Neural cell (in vitro differentiated cells): Measurements from ENCODE around the gene SETBP1. TPM values are rescaled to one million over a fixed set of nuclear protein-coding genes. Genes with fewer than 3 reads are reported as not detected.

Source experiments
- H2AFZ ChIP-seq: fragments of 200-600, 300-800 bp; sonication (generic), shearing (Covaris generic); 2 replicates; pipeline ENCODE4 v1.6.0; 2014; ENCODE audit warnings: low read depth, mild to moderate bottlenecking, antibody characterized with exemption, low read length, moderate library complexity
- H3F3A ChIP-seq: fragments of 200-600 bp; shearing (Covaris generic); 2 replicates; pipeline ENCODE4 v1.6.1; 2016; ENCODE audit warnings: mild to moderate bottlenecking, moderate library complexity, mixed read lengths, antibody characterized with exemption, low read length; ENCODE audit not compliant: insufficient read depth, poor library complexity, severe bottlenecking
- H3K27ac ChIP-seq: fragments of 200-600, 300-800 bp; sonication (generic), shearing (Covaris generic); 2 replicates; pipeline ENCODE4 v1.5.1; 2014; ENCODE audit warnings: mild to moderate bottlenecking, low read length, moderate library complexity
- H3K27me3 ChIP-seq: fragments of 300-800, 200-600 bp; sonication (generic), shearing (Covaris generic); 2 replicates; pipeline ENCODE4 v1.6.0; 2014; ENCODE audit warnings: mild to moderate bottlenecking, low read depth, low read length, moderate library complexity; ENCODE audit not compliant: insufficient read depth
- H3K36me3 ChIP-seq: fragments of 300-800, 200-600 bp; sonication (generic), shearing (Covaris generic); 2 replicates; pipeline ENCODE4 v1.5.1; 2014; ENCODE audit warnings: mild to moderate bottlenecking, antibody characterized with exemption, low read length, moderate library complexity; ENCODE audit not compliant: insufficient read depth
- H3K4me2 ChIP-seq: fragments of 300-800, 200-600 bp; sonication (generic), shearing (Covaris generic); 2 replicates; pipeline ENCODE4 v1.6.0; 2014; ENCODE audit warnings: mild to moderate bottlenecking, low read length
- H3K4me3 ChIP-seq: fragments of 300-800, 200-600 bp; sonication (generic), shearing (Covaris generic); 2 replicates; pipeline ENCODE4 v1.5.1; 2014; ENCODE audit warnings: mild to moderate bottlenecking, low read length, moderate library complexity
- H3K79me2 ChIP-seq: fragments of 200-600 bp; shearing (Covaris generic); replicated peaks from 2 replicates; pipeline ENCODE4 v1.6.0; 2014; ENCODE audit warnings: mild to moderate bottlenecking, low read length, moderate library complexity; ENCODE audit not compliant: insufficient read depth
- H3K9ac ChIP-seq: fragments of 300-800, 200-600 bp; sonication (generic), shearing (Covaris generic); 2 replicates; pipeline ENCODE4 v1.6.1; 2016; ENCODE audit warnings: mild to moderate bottlenecking, low read length, mixed read lengths
- H3K9me2 ChIP-seq: fragments of 200-600 bp; shearing (Covaris generic); 2 replicates; pipeline ENCODE4 v1.6.1; 2016; ENCODE audit warnings: mild to moderate bottlenecking, low read length, mixed read lengths; ENCODE audit not compliant: insufficient read depth
- H3K9me3 ChIP-seq: fragments of 200-600, 300-800 bp; sonication (generic), shearing (Covaris generic); 2 replicates; pipeline ENCODE4 v1.6.1; 2016; ENCODE audit warnings: mild to moderate bottlenecking, mixed run types, low read length, moderate library complexity, mixed read lengths
- H4K20me1 ChIP-seq: fragments of 200-600 bp; shearing (Covaris generic); 2 replicates; pipeline ENCODE4 v1.6.1; 2016; ENCODE audit warnings: mild to moderate bottlenecking, mixed run types; ENCODE audit not compliant: insufficient read depth
- EP300 ChIP-seq: fragments of 450-650 bp; conservative IDR thresholded peaks from 2 replicates; pipeline ENCODE4 v1.6.1; 2014; ENCODE audit warnings: antibody characterized with exemption, mild to moderate bottlenecking, moderate library complexity; ENCODE audit not compliant: poor library complexity, severe bottlenecking
- EZH2 ChIP-seq: fragments of 200-600, 300-800 bp; shearing (Covaris generic), sonication (generic); IDR thresholded peaks from 2 replicates; pipeline ENCODE4 v1.6.1; 2014; ENCODE audit warnings: antibody characterized with exemption, low read length, borderline replicate concordance, mild to moderate bottlenecking; ENCODE audit not compliant: insufficient read depth, poor library complexity, severe bottlenecking
- MXI1 ChIP-seq: fragments of 450-650 bp; conservative IDR thresholded peaks from 2 replicates; pipeline ENCODE4 v1.6.1; 2014; ENCODE audit warnings: antibody characterized with exemption, mild to moderate bottlenecking; ENCODE audit not compliant: poor library complexity, severe bottlenecking
- POLR2AphosphoS5 ChIP-seq: IDR thresholded peaks from 2 replicates; pipeline ENCODE4 v1.6.1; 2012
- RAD21 ChIP-seq: fragments of 450-650 bp; conservative IDR thresholded peaks from 2 replicates; pipeline ENCODE4 v1.6.1; 2014; ENCODE audit warnings: antibody characterized with exemption, mild to moderate bottlenecking, moderate library complexity
- SMC3 ChIP-seq: fragments of 450-650 bp; conservative IDR thresholded peaks from 2 replicates; pipeline ENCODE4 v1.6.1; 2014; ENCODE audit warnings: antibody characterized with exemption, mild to moderate bottlenecking, moderate library complexity; ENCODE audit not compliant: poor library complexity
- TAF1 ChIP-seq: IDR thresholded peaks from 2 replicates; pipeline ENCODE4 v1.6.1; 2012; ENCODE audit warnings: low read depth
- polyA plus RNA-seq: library from polyadenylated mRNA; depleted of rRNA; stranded (reverse); fragments of >200 nt; gene quantifications from 2 replicates; pipeline ENCODE4 v1.2.3, GENCODE V29; 2014
- TF ChIP-seq, protein P1 (sequence below): fragments of 450-650 bp; IDR thresholded peaks from 2 replicates; pipeline ENCODE4 v1.5.1; 2014; ENCODE audit warnings: antibody characterized with exemption, mild to moderate bottlenecking, moderate library complexity; ENCODE audit not compliant: poor library complexity, severe bottlenecking
- TF ChIP-seq, protein P2 (sequence below): IDR thresholded peaks from 2 replicates; pipeline ENCODE4 v1.6.1; 2012; ENCODE audit warnings: borderline replicate concordance

SETBP1 gene
- polyA plus RNA-seq, 1 donor from 2014 or later: 13.7 TPM

DNA sequence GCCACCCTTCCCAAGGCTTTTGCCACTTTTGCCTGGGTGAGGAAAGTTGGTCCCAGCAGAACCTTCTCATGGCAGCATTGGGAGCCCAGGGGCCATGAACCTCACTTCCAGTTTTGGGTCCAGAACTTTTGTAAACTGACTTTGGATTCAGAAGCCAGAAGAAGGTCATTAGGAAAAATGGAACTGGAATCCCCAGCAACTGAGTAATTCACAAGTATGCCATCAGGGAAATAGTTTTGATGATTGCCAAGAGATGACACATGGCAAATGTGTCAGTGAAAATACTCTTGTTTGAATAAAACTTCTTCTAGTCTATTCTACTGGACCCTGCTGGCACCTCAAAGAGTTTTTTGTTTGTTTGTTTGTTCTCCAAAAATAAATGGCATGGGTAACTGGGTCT is 203.7 kb downstream of the SETBP1 start:
- no peaks in the 10 kb centered on the region for H3K36me3 ChIP-seq
- H3K4me2 ChIP-seq: no peak overlapping the region
- H3K4me3 ChIP-seq: no peak overlapping the region
- no peaks in the 10 kb centered on the region for H3K79me2 ChIP-seq
- no peak for TF ChIP-seq MXI1
- TF ChIP-seq EZH2: no peak
- no peak for TF ChIP-seq TAF1
- no peak overlapping the region for H3K9ac ChIP-seq
- H2AFZ ChIP-seq: no peak overlapping the region
- peaks cover 10% of the 10 kb centered on the region for H3F3A ChIP-seq
- peak overlapping the region; percentile 89 for H3K27ac ChIP-seq
- H3K9me2 ChIP-seq: no peaks in the 10 kb centered on the region
- H4K20me1 ChIP-seq: no peaks in the 10 kb centered on the region
- H3K9me3 ChIP-seq: no peaks in the 10 kb centered on the region
- no peaks in the 10 kb centered on the region for H3K27me3 ChIP-seq

DNA sequence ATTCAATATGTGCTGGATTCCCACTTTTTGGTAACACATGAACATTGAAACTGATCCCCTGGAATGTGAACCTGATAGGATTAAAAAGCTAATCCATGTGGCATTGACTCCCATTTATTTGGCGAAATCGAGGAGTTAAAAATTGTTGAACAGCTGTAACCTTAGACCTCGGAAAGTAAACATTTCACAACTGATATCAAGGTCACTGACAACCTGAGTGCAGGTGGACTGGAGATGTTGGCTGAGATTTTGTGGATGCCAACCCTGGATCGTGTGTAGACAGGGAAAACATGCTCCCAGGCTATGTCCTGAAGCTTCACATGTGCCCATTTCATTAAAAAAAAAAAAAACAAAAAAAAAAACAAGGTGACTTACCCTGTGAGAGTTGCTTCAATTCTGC is 204.8 kb downstream of the SETBP1 start:
- no peak overlapping the region for H3K9ac ChIP-seq
- no peaks in the 10 kb centered on the region for H4K20me1 ChIP-seq
- no peak overlapping the region for H3K27ac ChIP-seq
- H3K4me2 ChIP-seq: no peak overlapping the region
- H3K27me3 ChIP-seq: no peaks in the 10 kb centered on the region
- no peaks in the 10 kb centered on the region for H3K9me3 ChIP-seq
- no peak overlapping the region for H3K4me3 ChIP-seq
- H3F3A ChIP-seq: peaks cover 10% of the 10 kb centered on the region
- no peak for TF ChIP-seq EP300
- no peak for TF ChIP-seq POLR2AphosphoS5
- TF ChIP-seq TAF1: no peak
- H3K36me3 ChIP-seq: no peaks in the 10 kb centered on the region
- no peak overlapping the region for H2AFZ ChIP-seq
- no peaks in the 10 kb centered on the region for H3K9me2 ChIP-seq
- no peaks in the 10 kb centered on the region for H3K79me2 ChIP-seq

DNA sequence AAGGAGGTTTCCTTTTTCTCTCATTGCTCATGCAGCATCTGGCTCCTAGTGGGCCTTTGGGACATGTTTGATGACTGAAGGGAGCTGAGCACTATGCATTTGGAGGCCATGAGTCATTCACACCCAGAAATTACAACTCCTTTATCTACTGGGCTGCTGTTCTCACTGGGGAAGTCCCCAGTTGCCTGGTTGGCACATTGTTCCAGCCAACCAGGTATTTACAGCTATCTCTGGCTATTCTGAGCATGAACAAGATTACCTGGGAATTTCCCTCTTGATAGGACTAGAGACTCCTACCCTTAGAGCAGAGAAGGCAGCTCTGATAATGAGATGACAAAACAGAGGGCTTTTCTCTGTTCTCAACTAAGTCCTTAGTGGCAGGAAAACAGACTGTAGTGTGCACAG is 206.5 kb downstream of the SETBP1 start:
- H3K4me2 ChIP-seq: no peak overlapping the region

More for the DNA sequence above, 206.5 kb downstream of the SETBP1 start:
- Histone ChIP-seq H3K9me2 (no peaks in the 10 kb centered on the region), H3K27me3 (no peaks in the 10 kb centered on the region), H3F3A (peaks cover 10% of the 10 kb centered on the region), H3K27ac (no peak overlapping the region), H2AFZ (no peak overlapping the region), H3K4me3 (no peak overlapping the region), H3K9ac (no peak overlapping the region), H3K9me3 (no peaks in the 10 kb centered on the region), H3K36me3 (peaks cover 4% of the 10 kb centered on the region), H4K20me1 (no peaks in the 10 kb centered on the region), H3K79me2 (no peaks in the 10 kb centered on the region)
- no peak for TF ChIP-seq EP300
- no peak for TF ChIP-seq POLR2AphosphoS5
- TF ChIP-seq, protein P1, sequence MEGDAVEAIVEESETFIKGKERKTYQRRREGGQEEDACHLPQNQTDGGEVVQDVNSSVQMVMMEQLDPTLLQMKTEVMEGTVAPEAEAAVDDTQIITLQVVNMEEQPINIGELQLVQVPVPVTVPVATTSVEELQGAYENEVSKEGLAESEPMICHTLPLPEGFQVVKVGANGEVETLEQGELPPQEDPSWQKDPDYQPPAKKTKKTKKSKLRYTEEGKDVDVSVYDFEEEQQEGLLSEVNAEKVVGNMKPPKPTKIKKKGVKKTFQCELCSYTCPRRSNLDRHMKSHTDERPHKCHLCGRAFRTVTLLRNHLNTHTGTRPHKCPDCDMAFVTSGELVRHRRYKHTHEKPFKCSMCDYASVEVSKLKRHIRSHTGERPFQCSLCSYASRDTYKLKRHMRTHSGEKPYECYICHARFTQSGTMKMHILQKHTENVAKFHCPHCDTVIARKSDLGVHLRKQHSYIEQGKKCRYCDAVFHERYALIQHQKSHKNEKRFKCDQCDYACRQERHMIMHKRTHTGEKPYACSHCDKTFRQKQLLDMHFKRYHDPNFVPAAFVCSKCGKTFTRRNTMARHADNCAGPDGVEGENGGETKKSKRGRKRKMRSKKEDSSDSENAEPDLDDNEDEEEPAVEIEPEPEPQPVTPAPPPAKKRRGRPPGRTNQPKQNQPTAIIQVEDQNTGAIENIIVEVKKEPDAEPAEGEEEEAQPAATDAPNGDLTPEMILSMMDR: no peak
- TF ChIP-seq, protein P2, sequence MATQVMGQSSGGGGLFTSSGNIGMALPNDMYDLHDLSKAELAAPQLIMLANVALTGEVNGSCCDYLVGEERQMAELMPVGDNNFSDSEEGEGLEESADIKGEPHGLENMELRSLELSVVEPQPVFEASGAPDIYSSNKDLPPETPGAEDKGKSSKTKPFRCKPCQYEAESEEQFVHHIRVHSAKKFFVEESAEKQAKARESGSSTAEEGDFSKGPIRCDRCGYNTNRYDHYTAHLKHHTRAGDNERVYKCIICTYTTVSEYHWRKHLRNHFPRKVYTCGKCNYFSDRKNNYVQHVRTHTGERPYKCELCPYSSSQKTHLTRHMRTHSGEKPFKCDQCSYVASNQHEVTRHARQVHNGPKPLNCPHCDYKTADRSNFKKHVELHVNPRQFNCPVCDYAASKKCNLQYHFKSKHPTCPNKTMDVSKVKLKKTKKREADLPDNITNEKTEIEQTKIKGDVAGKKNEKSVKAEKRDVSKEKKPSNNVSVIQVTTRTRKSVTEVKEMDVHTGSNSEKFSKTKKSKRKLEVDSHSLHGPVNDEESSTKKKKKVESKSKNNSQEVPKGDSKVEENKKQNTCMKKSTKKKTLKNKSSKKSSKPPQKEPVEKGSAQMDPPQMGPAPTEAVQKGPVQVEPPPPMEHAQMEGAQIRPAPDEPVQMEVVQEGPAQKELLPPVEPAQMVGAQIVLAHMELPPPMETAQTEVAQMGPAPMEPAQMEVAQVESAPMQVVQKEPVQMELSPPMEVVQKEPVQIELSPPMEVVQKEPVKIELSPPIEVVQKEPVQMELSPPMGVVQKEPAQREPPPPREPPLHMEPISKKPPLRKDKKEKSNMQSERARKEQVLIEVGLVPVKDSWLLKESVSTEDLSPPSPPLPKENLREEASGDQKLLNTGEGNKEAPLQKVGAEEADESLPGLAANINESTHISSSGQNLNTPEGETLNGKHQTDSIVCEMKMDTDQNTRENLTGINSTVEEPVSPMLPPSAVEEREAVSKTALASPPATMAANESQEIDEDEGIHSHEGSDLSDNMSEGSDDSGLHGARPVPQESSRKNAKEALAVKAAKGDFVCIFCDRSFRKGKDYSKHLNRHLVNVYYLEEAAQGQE: no peak
- no peak for TF ChIP-seq EZH2
- TF ChIP-seq SMC3: no peak
- TF ChIP-seq MXI1: no peak
- no peak for TF ChIP-seq RAD21
- no peak for TF ChIP-seq TAF1
